Right cardiac atrium (tissue), 5 donors: Measurements from ENCODE around the gene RIMOC1. TPM values are rescaled to one million over a fixed set of nuclear protein-coding genes. Genes with fewer than 3 reads are reported as not detected.
"Not testable (repeated sequence)": the region's sequence is repeated elsewhere in the genome, so short reads cannot be mapped to it uniquely, and the experiment has no call there.

Source experiments
- ATAC-seq, 2 donors: fragments of 200-7000 bp; cut with Tn5 transposase; one replicate each; pipeline versions ENCODE4 v1.8.0 to v1.9.1; 2020; ENCODE audit warnings: moderate library complexity in 2 of 2, mild to moderate bottlenecking in 1 of 2
- DNase-seq, 3 donors: peaks; one replicate each; pipeline ENCODE4 v3.0.0-alpha.2; 2020
- H3K27ac ChIP-seq: one replicate; pipeline ENCODE4 v1.5.1; 2013; ENCODE audit warnings: mild to moderate bottlenecking, low read length, control low read depth, moderate library complexity
- H3K27me3 ChIP-seq: one replicate; pipeline ENCODE4 v1.6.1; 2013; ENCODE audit not compliant: control insufficient read depth, insufficient read depth
- H3K4me1 ChIP-seq: one replicate; pipeline ENCODE4 v1.6.1; 2013; ENCODE audit warnings: low read length; ENCODE audit not compliant: control insufficient read depth, insufficient read depth
- H3K4me3 ChIP-seq: one replicate; pipeline ENCODE4 v1.5.1; 2013; ENCODE audit warnings: low read length, control low read depth
- H3K9me3 ChIP-seq: one replicate; pipeline ENCODE4 v1.6.1; 2013; ENCODE audit warnings: low read length; ENCODE audit not compliant: control insufficient read depth
- WGBS: extraction: QIAGEN DNeasy Blood & Tissue Kit; methylation state at CpG from one replicate; pipeline ENCODE4 v1.1.7; 2013; 5-methylcytosine and 5-hydroxymethylcytosine counted together
- intact Hi-C, 4 donors: fragments of 100-400 bp; cut with DNase I; formaldehyde crosslinking; loops; one replicate each; pipeline versions ENCODE4 v1.11.0 to v1.14.0; 2022 to 2023
- polyA plus RNA-seq: library from polyadenylated mRNA; stranded (reverse); fragments of 200-250 nt; gene quantifications from one replicate; pipeline ENCODE4 v1.2.3, GENCODE V29; 2013
- total RNA-seq, 4 donors: library from RNA; stranded (reverse); fragmentation: NEBNext Ultra II Directional; extraction: Animal tissue kit (Norgen Biotek cat#: 25700); gene quantifications; one replicate each; pipeline ENCODE4 v1.2.1, GENCODE V29; 2021
- donor health status: healthy with polysubstance abuse.
- donor health status: DM: no; HTN: yes; CAD: no.
- donor health status: DM: no; HTN: no; CAD: no.
- donor health status: DM: no; HTN: yes; CAD: no; lungs with severe emphysema.
- donor health status: DM: yes; HTN: yes; CAD: no.

Gene RIMOC1
- total and polyA plus RNA-seq, 5 donors: 7.2 to 16.7 (median 15.4) TPM

DNA sequence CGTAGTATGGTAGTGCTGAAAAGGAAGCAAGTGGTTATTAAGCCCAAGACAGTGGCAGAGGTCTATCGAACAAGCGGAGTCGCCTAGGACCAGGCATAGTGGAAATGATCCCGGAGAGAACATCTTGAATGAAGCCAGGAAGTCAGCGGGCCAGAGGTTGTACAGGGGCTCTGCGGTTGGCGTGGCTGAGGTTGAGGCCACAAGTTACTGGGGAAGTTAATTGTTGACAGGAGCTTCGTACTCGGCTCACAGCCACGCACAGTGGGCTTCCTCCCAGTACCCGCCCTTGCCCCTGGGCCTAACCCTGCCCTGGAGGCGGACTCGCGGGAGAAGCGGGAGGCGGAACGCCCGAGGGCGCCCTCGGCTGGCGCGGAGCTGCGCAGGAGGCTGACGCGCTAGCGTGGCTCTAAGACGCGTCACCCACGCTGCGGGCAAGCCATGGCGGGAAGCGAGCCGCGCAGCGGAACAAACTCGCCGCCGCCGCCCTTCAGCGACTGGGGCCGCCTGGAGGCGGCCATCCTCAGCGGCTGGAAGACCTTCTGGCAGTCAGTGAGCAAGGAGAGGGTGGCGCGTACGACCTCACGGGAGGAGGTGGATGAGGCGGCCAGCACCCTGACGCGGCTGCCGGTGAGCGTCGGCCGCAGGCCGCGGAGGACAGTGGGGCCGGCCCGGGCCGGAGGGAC, 20.9 kb downstream of the RIMOC1 start, which contains the start of gene FBXO4:
FBXO4 (plus strand) TSS at position 410 of the 683 bp plus-strand sequence; CDS start at position 439, 29 bp downstream.
- WGBS: under 1% methylated on average over 60 of the region's 60 CpGs
- ATAC-seq (peak; percentile 99 to 100), DNase-seq (peak; percentile 93 to 96 (median 96))
- Histone ChIP-seq H3K9me3 (no peaks in the 10 kb centered on the region), H3K27ac (peak within 1 kb of the TSS; percentile 97), H3K4me1 (no peaks in the 10 kb centered on the region), H3K4me3 (peak within 1 kb of the TSS; percentile 84), H3K27me3 (no peaks in the 10 kb centered on the region)
- intact Hi-C loops: loop anchor here in 2 of 4 donors (5.0 to 10.0 kb wide), 2 partner anchors 60 to 68 kb away; no protein-coding TSS in a partner anchor

DNA sequence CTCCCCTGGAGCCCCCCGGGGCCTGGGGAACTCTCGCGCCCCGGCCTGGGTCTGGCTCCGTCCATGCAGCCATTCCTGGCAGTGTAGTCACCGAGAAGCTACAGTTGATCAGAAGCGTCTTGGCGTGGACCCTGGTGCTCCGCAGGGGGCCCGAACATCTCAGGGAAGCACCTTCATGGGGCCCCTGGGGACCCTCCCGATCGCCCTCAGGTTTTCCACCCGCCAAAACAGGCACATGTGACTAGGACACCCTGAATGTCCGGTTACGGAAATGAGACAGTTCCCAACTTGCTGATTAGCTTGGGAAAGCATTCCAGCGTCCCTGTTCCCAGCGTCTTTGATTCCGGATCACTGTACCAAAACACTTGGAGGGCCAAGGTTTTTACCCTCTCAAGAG, 21.4 kb downstream of the RIMOC1 start:
- ATAC-seq (peak; percentile 61 to 76), DNase-seq (peak in 2 of 3 donors; percentile 50 to 76)
- intact Hi-C loops: loop anchor here in 2 of 4 donors (5.0 to 10.0 kb wide), 2 partner anchors 61 to 68 kb away; no protein-coding TSS in a partner anchor
- H3K4me1 ChIP-seq: no peaks in the 10 kb centered on the region
- no peaks in the 10 kb centered on the region for H3K27me3 ChIP-seq
- H3K4me3 ChIP-seq: peak overlapping the region; percentile 84
- peak overlapping the region; percentile 97 for H3K27ac ChIP-seq
- H3K9me3 ChIP-seq: no peaks in the 10 kb centered on the region
- under 1% methylated on average over 18 of the region's 18 CpGs for WGBS

DNA sequence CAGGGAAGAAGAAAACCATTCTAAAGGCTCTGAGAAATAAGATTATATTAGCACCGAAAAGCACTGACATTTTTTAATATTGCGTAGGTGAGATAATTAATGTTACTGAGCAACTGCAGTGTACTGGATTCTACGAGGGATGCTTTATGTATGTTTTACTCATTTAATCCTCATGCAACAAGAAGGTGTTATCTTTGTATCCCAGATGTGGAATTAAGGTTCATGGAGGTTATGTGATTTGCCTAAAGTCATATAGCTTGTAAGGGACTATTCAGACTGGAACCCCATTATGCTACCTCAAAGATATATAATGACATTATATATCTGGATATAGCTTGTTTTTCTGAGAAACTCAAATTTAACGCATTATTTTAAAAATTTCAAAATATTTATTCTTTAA, 23.5 kb downstream of the RIMOC1 start:
- H3K27me3 ChIP-seq: no peaks in the 10 kb centered on the region
- DNase-seq: no peak
- no peak overlapping the region for H3K27ac ChIP-seq
- ATAC-seq: no peak
- H3K4me3 ChIP-seq: no peak overlapping the region
- intact Hi-C loops: loop anchor here in 2 of 4 donors (5.0 to 10.0 kb wide), 2 partner anchors 63 to 70 kb away; no protein-coding TSS in a partner anchor
- H3K4me1 ChIP-seq: no peaks in the 10 kb centered on the region
- peaks cover 2% of the 10 kb centered on the region for H3K9me3 ChIP-seq
- 96% methylated on average over 4 of the region's 4 CpGs for WGBS

DNA sequence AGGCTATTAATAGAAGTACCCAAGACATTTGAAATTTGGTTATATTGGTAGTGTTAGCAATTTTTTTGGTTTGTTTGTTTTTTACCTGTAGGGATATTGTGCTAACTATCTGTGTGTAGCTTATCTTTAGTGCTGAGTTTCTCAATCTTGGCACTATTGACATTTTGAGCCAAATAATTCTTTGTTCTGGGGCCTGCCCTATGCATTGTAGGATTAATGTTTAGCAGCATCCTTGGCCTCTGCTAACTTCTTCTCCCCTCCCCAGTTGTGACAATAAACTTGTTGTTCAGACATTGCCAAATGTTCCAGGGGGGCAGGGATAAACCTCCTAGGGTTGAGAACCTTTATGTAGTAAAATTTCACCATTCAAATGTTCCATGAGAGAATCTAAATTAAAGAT, 24.9 kb downstream of the RIMOC1 start:
- intact Hi-C loops: loop anchor here in 2 of 4 donors (5.0 to 10.0 kb wide), 2 partner anchors 64 to 72 kb away; no protein-coding TSS in a partner anchor
- no peaks in the 10 kb centered on the region for H3K4me1 ChIP-seq
- DNase-seq (no peak), ATAC-seq (no peak)
- H3K9me3 ChIP-seq: peaks cover 2% of the 10 kb centered on the region
- no peaks in the 10 kb centered on the region for H3K27me3 ChIP-seq
- H3K27ac ChIP-seq: no peak overlapping the region
- no peak overlapping the region for H3K4me3 ChIP-seq

GRCh38 chr5:41932770-41933169, 28.6 kb downstream of the RIMOC1 start:
- Histone ChIP-seq H3K9me3 (peaks cover 2% of the 10 kb centered on the region), H3K4me1 (no peaks in the 10 kb centered on the region), H3K4me3 (no peak overlapping the region), H3K27me3 (no peaks in the 10 kb centered on the region), H3K27ac (no peak overlapping the region)
- DNase-seq (no peak), ATAC-seq (no peak)
- 94% methylated on average over 2 of the region's 2 CpGs for WGBS
- intact Hi-C loops: no loop called here

DNA sequence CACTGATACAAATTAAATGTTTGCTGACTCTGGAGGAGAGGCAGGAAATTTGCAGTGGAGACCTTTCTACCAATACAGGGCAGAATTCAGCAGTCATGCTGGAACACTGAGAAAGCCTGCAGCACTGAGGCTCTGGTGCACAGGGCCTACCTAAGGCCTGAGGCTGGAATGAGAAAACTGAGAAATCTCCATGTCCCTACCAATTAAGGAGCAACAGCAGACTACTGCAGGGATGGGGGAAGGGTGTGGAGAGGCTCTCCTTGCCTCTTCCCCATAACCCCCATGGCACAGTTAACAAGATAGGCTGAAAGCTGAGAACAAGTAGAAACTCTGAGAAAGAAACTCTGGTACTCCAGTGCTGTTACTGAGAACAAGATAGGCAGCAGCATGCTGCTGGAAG, 31.4 kb downstream of the RIMOC1 start:
- no peak overlapping the region for H3K4me3 ChIP-seq
- no peak for ATAC-seq
- no peaks in the 10 kb centered on the region for H3K4me1 ChIP-seq
- H3K9me3 ChIP-seq: peaks cover 2% of the 10 kb centered on the region
- no peaks in the 10 kb centered on the region for H3K27me3 ChIP-seq
- intact Hi-C loops: no loop called here
- no peak overlapping the region for H3K27ac ChIP-seq
- no peak for DNase-seq

GRCh38 chr5:41940641-41941040, 36.5 kb downstream of the RIMOC1 start:
- intact Hi-C loops: no loop called here
- Histone ChIP-seq H3K4me3 (no peak overlapping the region), H3K27me3 (no peaks in the 10 kb centered on the region), H3K4me1 (no peaks in the 10 kb centered on the region), H3K9me3 (no peaks in the 10 kb centered on the region), H3K27ac (no peak overlapping the region)
- WGBS: 99% methylated on average over 1 of the region's 1 CpG
- ATAC-seq (no peak), DNase-seq (no peak)

- intact Hi-C loops, ATAC-seq, H3K4me1 ChIP-seq, H3K27me3 ChIP-seq, H3K27ac ChIP-seq, DNase-seq, H3K9me3 ChIP-seq, H3K4me3 ChIP-seq: not testable (repeated sequence)
- 68% methylated on average over 7 of the region's 7 CpGs for WGBS
Observed at GRCh38 chr5:41945332-41945955, 41.3 kb downstream of the RIMOC1 start.

DNA sequence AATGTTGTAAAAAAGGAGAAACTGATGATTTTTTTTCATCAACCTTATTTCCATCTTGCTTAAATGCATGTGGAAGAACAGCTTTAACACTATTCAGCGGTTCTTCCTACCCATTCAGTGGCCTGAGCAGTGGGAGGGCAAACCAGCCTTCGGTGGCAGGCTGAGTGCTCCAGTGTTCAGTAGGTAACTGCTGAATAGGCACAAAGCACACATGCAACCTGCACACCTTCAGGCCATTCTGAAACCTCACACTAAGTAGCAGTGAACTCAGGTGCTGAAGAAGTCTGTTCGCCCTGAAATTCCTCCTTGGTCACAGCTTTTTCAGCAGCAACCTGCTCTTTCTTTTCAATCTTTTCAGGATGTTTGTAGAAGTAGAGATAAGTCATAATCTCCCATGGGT, 47.1 kb downstream of the RIMOC1 start:
- H3K27me3 ChIP-seq: no peaks in the 10 kb centered on the region
- H3K9me3 ChIP-seq: no peaks in the 10 kb centered on the region
- ATAC-seq (no peak), DNase-seq (no peak)
- 74% methylated on average over 3 of the region's 3 CpGs for WGBS
- H3K27ac ChIP-seq: no peak overlapping the region
- H3K4me1 ChIP-seq: no peaks in the 10 kb centered on the region
- no peak overlapping the region for H3K4me3 ChIP-seq
- intact Hi-C loops: no loop called here
